Fibroblast of skin of scalp (primary cell): Measurements from ENCODE around the gene C11orf68.
"Not testable (repeated sequence)": the region's sequence is repeated elsewhere in the genome, so short reads cannot be mapped to it uniquely, and the experiment has no call there.

Experiments
- DNase-seq: peaks from one replicate; pipeline ENCODE4 v3.0.0-alpha.2; 2013

C11orf68 gene

GRCh38 chr11:65912845-65913244 lies 6.0 kb downstream of the C11orf68 start:
- DNase-seq: no peak

DNA sequence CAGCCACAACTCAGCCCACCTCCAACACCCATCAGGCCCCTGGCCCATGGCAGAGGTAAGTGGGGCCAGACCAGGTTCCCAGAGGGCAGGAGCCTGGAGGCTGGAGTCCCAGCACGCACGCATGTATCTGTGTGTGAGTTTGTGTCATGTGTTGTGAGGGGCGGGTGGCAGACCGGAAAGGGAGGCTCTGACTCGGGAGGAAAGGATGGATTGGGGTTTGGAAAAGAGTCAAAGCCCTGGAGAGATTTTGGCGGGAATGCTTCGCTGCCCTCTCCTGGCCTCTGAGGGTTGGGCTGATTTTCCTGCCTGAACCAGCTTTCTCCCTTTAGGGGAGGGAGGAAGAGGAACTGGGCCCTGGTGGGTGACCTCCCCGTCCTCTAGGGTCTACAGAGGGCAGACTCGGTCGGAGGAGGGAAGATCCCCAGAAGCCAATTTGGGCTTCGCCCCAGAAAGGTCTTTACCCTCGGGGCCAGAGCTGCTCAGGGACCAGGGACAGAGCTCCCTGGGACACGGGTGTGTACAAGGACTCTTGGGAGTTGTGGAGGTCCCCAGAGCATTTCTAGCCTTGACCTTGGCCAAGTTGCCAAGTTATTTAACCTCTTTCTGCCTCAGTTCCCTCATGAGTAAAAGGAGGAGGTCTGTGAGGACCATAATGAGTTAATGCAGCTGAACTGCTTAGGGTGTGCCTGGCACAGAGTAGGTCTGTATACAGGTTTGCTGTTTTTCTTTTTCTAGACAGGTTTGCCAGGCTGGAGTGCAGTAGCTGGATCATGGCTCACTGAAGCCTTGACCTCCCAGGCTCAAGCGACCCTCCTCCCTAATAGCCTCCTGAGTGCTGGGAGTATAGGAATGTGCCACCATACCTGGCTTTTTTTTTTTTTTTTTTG lies 6.9 kb downstream of the C11orf68 start:
- peak; percentile 94 for DNase-seq

DNA sequence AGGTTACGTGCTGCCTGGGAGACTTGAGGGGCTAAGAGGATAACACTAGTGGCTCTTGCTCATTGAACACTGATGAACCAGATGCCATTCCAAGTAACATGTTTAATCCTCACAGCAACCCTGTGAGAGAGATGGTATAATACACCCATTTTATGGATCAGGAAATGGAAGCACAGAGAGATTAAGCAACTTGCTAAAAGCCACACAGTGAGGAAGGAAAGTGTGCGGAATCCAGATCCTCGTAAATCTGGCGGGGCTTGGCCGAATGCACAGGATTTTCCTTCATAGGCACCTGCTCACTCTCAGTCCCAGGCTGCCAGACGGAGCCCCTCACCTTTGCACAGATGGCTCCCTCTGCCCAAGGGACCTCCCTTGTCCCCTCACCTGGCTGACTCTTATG lies 11.0 kb downstream of the C11orf68 start:
- no peak for DNase-seq

DNA sequence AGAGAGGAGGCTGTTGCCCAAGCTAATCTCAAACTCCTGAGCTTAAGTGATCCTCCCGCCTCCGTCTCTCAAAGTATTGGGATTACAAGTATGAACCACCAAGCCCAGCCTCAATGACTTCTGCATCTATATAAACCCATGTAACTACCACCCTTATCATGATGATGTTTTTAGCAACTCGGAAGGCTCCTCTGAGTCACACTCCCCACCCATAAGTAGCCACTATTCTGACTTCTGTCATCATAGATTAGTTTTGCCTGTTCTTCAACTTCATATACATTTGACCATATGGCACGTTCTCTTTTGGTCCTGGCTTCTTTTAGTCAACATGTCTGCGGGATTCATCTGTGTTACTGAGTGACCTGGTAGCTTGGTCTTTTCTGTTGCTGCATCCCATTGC lies 12.3 kb downstream of the C11orf68 start:
- DNase-seq: no peak

DNA sequence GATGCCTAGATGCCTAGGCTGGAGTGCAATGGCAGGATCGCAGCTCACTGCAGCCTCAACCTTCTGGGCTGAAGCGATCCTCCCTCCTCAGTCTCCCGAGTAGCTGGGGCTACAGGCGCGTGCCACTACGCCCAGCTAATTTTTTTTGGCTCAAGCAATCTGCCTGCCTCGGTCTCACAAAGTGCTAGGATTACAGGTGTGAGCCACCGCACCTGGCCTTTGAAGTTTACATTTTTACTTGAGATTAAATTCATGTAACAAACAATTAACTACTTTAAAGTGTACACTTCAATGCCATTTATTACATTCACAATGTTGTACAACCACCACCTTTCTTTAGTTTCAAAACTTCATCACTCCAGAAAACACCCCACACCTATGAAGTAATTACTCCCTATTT lies 15.1 kb downstream of the C11orf68 start:
- DNase-seq: no peak

- DNase-seq: peak; percentile 96
Measured at GRCh38 chr11:65903068-65903481, 15.8 kb downstream of the C11orf68 start.

DNA sequence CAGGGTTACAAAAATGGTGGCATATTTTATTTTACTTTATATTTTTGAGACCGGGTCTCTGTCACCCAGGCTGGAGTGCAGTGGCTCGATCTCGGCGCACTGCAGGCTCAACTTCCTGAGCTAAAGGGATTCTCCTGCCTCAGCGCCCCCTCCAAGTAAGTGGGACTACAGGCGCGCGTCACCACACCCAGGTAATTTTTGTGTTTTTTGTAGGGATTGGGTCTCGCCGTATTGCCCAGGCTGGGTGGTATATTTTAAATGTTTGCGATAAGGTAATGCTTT lies 18.0 kb downstream of the C11orf68 start:
- DNase-seq: no peak

DNA sequence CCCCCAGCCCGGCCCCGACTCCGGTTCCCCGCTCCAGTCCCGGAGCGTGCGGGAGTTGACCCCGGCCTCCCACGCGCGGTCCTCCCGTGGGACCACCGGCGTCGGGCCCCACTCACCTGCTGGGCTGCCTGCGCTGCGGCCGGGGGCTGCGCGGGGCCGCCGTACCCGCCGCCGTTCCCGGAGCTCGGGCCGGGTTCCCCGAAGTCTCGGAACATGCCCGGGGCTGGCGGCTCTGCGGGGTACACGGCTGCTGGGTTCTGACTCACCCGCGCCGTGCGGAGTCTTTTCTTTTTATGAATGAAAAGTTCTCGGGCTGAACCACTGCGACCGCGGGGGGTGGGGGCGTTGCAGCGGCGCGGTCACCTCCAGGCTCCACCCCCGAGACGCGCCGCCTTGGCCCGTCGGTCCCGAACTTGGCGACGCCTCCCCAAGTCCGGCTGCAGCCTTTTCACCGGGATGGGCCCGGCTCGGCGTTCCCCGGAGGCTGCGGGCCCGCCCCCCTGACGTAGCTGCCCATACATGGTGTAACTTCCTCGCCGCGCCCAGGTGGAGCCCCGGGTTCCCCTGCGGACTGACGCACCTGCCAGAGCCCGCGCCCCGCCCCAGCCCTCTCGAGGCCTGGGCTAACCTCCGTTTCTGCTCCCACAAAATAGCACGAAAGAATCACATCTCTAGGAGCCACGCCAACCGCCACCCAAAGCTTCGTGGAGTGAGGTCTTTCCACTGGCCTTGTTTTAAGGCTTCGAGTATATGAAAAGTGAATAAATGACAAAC lies 18.6 kb downstream of the C11orf68 start, which contains the start of gene FOSL1:
TSS of gene FOSL1 (minus strand) at position 264 of the 774 bp plus-strand sequence. CDS start at position 215, 49 bp downstream.
- DNase-seq: peak; percentile 97

DNA sequence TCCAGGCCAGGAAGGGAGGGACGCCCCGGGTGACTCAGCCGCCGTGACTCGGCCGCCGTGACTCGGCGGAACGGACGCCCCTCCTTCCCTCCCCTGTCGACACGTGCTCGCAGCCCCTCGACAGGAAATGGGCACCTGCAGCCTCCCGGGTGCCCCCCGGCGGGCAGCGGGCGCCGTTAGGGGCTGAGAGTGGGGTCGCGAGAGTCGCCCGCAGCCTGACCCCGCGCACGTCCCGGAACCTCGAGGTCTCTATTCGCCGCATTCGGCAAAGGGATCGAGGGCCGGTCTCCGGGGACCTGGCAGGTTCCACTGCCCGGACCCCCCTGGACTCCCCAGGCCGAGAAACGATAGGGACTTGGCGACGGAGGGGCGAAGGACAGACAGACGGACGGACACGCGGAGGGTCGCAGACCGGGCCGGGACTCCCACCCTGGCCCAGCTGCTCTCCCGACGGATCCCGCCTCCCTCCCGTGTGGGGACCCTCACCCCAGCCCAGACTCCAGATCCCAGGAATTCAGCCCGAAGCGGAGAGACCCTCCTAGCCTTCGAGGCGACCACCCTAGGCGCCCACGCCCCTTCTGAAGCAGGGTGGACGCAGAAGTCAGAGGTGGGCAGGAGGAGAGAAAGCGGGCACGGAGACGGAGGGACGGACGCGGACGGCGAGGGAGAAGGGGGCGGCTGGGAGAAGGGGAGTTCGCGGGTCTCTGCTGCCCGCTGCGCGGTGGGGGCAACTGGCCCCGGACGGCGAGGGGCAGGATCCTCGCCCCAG lies 19.3 kb downstream of the C11orf68 start:
- DNase-seq: peak; percentile 85

DNA sequence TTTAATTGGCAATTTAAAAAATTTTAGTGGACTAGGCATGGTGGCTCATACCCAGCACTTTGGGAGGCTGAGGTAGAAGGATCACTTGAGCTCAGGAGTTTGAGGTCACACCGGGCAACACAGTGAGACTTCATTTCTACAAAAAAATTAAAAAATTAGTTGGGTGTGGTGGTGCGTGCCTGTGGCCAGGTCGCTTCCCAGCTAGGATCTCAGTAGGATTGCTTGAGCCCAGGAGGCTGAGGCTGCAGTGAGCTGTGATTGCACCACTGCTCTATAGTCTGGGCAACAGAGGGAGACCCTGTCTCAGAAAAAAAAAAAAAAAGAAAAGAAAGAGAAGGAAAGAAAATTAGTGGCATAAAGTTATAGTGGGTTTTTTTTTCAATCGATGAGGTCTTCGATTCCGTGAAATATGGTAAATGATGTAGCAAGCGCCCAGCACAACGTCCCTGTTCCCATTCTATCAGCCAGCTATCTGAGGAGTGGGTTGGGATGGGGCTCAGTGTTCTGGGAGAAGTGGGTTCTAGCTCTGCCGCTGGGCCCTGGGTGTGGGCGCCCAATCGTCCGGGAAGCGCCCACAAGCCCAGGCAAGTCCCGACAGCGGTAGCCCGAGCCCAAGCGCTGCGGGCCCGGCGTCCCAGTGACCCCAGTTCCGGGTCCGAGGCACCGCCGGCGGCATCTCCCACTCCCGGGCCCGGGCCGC lies 20.1 kb downstream of the C11orf68 start:
- DNase-seq: no peak

- no peak for DNase-seq
Measured at GRCh38 chr11:65897020-65897471, 21.8 kb downstream of the C11orf68 start.

DNA sequence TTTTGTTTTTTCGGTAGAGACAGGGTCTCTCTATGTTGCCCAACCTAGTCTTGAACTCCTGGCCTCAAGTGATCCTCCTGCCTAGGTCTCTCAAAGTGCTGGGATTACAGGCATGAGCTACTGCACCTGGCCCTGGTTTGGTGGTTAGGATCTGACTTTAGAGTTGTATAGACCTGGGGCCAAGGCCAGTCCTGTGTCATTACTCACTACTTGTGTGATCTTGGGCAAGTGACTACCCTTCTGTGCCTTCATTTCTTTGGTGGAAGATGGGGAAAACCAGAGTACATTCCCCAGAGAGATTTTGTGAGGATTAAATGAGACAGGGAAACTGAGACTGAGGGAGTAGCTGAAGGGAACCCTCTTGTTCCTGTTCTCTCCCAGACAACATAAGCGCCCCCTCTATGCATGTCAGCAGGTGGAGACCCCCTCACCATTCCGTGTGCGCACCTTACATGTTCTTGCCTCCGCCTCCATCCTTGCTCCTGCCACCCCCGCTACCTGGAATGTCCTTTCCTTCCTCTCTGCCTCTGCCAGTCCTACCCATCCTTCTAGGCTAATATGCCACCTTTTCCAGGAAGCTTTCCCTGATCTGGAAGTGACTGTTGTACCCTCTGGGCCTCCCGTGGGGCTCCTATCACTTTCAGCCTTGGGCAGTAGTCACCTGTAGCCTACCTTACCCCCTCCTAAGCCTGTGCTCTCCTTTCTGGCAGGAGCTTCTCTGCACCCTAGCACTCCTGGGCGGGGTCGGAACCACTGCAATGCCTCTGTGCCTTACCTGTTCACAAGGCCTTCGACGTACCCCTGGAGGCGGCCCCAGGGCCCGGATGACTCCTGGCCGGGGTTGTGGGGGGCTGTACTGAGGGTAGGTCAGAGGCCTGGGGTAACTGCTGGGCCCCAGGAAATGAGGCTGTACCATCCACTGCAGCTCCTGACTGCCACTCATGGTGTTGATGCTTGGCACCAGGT lies 22.5 kb downstream of the C11orf68 start:
- no peak for DNase-seq

DNA sequence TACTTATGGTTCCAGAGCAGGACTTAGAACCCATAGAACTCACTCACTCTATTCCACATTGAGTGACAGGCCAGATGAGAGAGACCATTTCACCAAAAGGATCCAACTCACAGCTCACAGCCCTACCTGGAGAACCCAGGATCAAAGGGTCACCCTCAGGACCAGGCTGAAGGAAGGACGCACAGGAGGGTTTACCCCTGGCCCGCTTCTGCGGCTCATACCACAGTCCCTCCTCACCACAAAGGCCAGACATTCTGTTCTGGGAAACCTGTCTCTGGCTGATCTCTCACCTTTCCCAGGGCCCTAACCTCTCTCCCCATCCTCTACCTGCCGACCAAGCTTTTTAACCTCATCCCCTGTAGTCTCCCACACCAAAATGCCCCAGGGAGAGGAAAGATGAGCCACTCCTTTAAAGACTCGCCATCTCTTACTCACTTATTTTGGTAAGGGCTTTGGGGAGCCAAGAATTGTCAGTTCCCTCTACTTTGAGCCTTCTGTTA lies 23.3 kb downstream of the C11orf68 start:
- no peak for DNase-seq

DNA sequence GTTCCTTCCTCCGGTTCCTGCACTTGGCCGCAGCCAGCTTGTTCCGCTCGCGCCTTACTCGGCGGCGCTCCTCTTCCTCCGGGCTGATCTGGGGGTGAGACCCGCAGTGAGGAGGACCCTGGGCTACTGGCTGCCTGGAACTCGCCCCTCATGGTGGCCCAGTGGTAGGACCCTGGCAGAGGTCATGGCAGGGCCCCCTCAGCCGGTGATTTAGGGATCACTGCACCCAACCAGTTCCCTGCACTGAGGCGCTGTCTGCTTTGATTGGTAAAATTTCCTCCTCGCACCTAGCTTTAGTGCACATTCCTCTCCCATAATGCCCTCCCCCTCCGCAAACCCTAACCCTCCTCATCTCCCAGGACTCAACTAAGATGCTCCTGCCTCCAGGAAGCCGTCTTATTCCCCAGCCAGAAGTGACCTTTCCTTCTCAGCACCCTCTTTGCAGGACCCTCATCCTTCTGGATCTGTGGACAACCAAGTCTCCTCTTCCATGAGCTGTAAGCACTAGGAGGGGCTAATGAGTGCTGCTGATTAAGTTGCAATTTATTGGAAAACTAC lies 24.7 kb downstream of the C11orf68 start:
- DNase-seq: no peak

DNA sequence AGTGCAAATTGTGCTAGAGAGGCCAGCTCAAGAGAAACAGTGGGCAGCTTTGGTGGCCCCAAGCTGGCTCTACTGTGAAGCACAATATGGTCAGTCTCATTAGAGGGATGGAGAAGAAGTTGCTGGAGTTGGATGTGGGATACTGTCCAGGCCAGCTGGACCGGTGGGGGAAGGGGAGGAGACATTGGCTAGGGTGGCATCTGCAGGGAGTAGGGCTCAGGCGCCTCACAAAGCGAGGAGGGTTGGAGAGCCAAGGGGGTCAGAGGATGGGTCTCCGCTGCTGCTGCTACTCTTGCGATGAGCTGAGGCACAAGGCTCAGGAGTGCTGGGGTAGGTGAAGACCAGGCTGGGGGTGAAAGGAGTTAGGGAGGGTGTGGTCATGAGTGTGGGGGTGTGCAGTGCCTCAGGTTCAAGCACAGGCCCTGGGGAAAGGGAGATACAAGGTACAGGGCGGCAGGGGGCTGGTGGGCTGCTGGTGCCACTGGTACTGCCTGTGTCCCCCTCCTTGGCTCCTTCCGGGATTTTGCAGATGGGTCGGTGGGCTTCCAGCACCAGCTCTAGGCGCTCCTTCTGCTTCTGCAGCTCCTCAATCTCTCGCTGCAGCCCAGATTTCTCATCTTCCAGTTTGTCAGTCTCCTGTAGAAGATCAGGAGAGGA lies 26.1 kb downstream of the C11orf68 start:
- DNase-seq: no peak

DNA sequence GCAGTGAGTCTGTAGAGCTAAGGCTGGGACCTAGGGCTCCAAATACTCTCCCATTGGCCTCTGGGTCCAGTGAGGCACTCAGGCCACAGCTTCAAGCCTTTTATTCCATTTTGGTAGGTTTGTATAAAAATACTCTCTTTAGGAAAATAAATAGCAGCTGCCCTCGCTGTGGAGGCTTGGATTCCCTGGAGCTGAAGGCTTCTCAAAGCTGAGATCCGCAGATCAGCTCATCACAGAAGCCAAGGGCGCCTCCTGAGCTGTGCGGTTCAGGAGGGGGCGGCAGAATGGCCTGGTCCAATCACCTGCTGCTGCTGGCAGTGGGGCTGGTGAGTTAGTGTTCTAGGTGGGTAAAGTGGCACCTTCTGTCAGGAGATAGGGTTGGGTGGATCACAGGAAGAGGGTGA lies 26.7 kb downstream of the C11orf68 start:
- DNase-seq: not testable (repeated sequence)

DNA sequence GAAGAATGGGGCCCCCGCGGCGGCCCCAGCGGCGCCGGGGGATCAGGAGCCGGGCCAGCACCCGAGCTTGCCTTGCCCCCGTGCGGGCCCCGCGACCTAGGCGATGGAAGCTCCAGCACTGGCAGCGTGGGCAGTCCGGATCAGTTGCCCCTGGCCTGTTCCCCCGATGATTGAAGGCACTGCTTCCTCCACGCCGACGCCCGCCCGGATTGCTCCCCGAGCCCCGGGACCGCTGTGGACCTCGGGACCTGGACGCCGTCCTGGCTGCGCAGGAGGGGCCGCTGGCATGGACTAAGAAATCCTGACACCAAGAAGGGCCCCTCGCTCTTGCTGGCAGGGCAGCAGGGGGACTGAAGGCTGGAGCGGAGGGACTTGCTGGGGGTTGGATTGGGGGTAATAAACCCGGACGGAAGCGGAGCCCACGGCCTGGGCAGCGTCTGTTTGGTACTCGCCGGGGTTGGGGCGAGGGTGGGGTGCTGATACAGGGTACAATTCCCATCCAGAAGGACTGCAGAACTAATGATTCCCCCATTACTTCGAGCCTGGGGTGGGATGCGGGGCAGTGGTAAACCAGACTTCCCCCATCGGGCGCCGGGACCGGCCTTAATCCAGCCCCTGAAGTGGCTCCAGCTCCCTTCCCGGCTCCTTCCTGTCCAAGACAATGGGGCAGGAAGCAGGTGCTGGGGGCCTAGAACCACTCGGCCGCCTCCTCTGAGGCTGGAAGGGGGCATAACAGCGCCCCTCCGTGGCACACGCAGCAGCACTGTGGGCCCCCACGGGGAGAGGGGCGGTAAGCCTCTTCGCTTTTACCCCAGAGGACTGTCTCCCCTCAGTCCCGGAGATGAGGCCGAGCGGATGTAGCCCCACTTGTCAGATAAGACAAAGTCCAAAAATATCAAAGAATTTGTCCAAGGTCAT lies 27.4 kb downstream of the C11orf68 start:
- no peak for DNase-seq

GRCh38 chr11:65890324-65891218 lies 28.3 kb downstream of the C11orf68 start, which contains the start of gene CCDC85B:
Gene CCDC85B, plus strand, starts transcription at chr11:65890673. Its CDS starts 111 bp downstream, at chr11:65890784.
- DNase-seq: peak; percentile 97
